AG09309 (cell line): ENCODE data around the gene KIF2A.

Source experiments
- DNase-seq: peaks from one replicate; pipeline ENCODE4 v3.0.0-alpha.2; 2010; ENCODE audit warnings: low read depth
- H3K4me3 ChIP-seq: 2 replicates; pipeline ENCODE4 v1.5.1; 2011; ENCODE audit warnings: mild to moderate bottlenecking, low read depth, low read length, moderate library complexity; ENCODE audit not compliant: control insufficient read depth
- TF ChIP-seq, protein P1 (sequence below): IDR thresholded peaks from 2 replicates; pipeline ENCODE4 v1.5.1; 2011; ENCODE audit warnings: mild to moderate bottlenecking, low read depth, low read length, inconsistent platforms; ENCODE audit not compliant: insufficient read depth, control insufficient read depth; ENCODE audit errors: missing control alignments

The KIF2A gene

GRCh38 chr5:62275581-62275980 is 30.4 kb upstream of the KIF2A start:
- no peak for DNase-seq
- no peak overlapping the region for H3K4me3 ChIP-seq
- TF ChIP-seq, protein P1, sequence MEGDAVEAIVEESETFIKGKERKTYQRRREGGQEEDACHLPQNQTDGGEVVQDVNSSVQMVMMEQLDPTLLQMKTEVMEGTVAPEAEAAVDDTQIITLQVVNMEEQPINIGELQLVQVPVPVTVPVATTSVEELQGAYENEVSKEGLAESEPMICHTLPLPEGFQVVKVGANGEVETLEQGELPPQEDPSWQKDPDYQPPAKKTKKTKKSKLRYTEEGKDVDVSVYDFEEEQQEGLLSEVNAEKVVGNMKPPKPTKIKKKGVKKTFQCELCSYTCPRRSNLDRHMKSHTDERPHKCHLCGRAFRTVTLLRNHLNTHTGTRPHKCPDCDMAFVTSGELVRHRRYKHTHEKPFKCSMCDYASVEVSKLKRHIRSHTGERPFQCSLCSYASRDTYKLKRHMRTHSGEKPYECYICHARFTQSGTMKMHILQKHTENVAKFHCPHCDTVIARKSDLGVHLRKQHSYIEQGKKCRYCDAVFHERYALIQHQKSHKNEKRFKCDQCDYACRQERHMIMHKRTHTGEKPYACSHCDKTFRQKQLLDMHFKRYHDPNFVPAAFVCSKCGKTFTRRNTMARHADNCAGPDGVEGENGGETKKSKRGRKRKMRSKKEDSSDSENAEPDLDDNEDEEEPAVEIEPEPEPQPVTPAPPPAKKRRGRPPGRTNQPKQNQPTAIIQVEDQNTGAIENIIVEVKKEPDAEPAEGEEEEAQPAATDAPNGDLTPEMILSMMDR = no peak

DNA sequence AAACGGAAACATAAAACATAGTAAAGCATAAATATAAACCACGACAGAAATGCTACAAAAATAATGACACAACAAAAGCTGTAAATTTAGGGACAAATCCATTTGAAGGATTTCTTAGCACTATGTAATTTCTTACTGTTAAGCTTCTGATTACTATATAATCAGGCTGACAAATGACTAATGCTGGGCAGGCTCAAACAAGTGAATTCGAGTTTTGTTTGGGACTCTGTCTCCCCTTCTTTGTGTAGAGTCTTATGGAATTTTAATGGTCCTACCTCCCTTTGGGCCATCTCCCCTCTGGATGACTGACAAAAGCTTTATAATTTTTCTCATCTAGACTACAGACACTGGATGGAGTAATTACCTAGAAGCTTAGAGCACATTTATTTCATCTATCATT is 24.6 kb upstream of the KIF2A start:
- TF ChIP-seq, protein P1 = no peak
- DNase-seq = no peak
- no peak overlapping the region for H3K4me3 ChIP-seq

- no peak overlapping the region for H3K4me3 ChIP-seq
- TF ChIP-seq, protein P1 = no peak
- DNase-seq = no peak
Measured at GRCh38 chr5:62282064-62282463, 23.9 kb upstream of the KIF2A start.

DNA sequence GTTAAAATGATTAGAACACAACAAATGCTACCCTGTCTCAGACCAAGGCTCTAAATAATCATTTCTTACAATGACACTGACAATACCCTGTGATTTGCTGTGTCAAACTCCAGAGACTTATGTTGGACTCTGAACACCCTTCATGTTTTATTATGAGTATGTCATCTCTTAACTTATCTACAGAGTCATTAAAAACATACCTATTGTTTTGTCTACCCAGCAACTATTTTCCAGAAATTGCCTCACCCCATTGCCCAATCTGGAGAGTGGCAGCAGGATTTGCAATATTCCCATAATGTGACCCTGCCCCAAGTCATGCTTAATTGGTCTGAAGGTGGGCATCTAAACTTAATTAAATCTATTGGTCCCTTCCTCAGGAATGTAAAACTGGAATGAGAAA is 23.0 kb upstream of the KIF2A start:
- TF ChIP-seq, protein P1 = no peak
- H3K4me3 ChIP-seq = no peak overlapping the region
- no peak for DNase-seq

DNA sequence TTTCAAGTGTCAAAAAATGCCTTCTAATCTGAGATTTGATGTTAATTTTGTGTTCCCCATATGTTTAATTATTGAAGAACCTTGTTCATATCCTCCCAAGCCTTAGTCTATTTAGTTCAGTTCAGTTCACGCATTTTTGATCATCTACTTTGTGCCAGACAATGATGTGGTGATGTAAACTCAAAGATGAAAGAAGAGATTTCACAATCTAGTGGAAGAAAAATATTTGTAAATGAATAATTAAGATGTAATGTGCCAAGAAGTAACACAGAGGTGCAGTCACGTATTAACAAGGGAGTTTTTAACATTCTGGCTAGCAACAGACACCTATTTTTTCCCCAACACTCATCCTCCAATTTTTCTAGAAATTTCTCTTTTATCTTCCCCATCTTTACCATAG is 22.1 kb upstream of the KIF2A start:
- TF ChIP-seq, protein P1 = no peak
- no peak for DNase-seq
- H3K4me3 ChIP-seq = no peak overlapping the region

GRCh38 chr5:62284946-62285891 is 20.8 kb upstream of the KIF2A start:
- no peak for DNase-seq
- TF ChIP-seq, protein P1 = no peak
- H3K4me3 ChIP-seq = no peak overlapping the region
